SK-N-SH (cell line): Measurements from ENCODE around the gene UBTD2. TPM values are rescaled to one million over a fixed set of nuclear protein-coding genes. Genes with fewer than 3 reads are reported as not detected.

ENCODE experiments used
- CTCF ChIA-PET: fragments of 300-600, 350-600 bp; formaldehyde crosslinking; extraction: SDS; loops from one replicate; lab custom pipeline; 2021; lab: Yijun Ruan, JAX
- POLR2A ChIA-PET: fragments of 350-600 bp; sonication (Branson Sonifier 250); formaldehyde crosslinking; extraction: SDS; loops from one replicate; lab custom pipeline; 2020; ENCODE audit warnings: antibody characterized with exemption, inconsistent platforms; lab: Yijun Ruan, JAX
- DNase-seq: peaks from one replicate; pipeline ENCODE4 v3.0.0; 2012
- H2AFZ ChIP-seq: fragments of 200-600 bp; sonication (generic); 2 replicates; pipeline ENCODE4 v1.8.1; 2016; ENCODE audit warnings: antibody characterized with exemption, mild to moderate bottlenecking, low read depth
- H3F3A ChIP-seq: fragments of 200-600 bp; sonication (generic); replicated peaks from 2 replicates; pipeline ENCODE3; 2016; ENCODE audit warnings: antibody characterized with exemption, mild to moderate bottlenecking; ENCODE audit not compliant: insufficient read depth
- H3K27ac ChIP-seq, 2 experiments: fragments of 200-500 bp in 1 of 2; fragments of 200-600 bp in 1 of 2; sonication (Bioruptor generic) in 1 of 2; sonication (generic), shearing (Covaris generic) in 1 of 2; 2 replicates each; pipeline versions ENCODE4 v1.5.1 to v1.6.1; 2014 to 2016; ENCODE audit warnings: low read depth in 2 of 2, inconsistent platforms in 1 of 2, low read length in 1 of 2, mild to moderate bottlenecking in 1 of 2, mixed read lengths in 1 of 2
- H3K27me3 ChIP-seq: fragments of 200-600 bp; sonication (generic), shearing (Covaris generic); 2 replicates; pipeline ENCODE4 v1.6.1; 2016; ENCODE audit warnings: mixed run types; ENCODE audit not compliant: insufficient read depth
- H3K36me3 ChIP-seq, 2 experiments: fragments of 200-500 bp in 1 of 2; fragments of 200-600 bp in 1 of 2; sonication (Bioruptor generic) in 1 of 2; sonication (generic) in 1 of 2; replicated peaks in 1 of 2; 2 replicates each; pipeline versions ENCODE3 to v1.5.1; 2014 to 2016; ENCODE audit warnings: low read length in 1 of 2, mild to moderate bottlenecking in 1 of 2; ENCODE audit not compliant: insufficient read depth in 2 of 2, control insufficient read depth in 1 of 2
- H3K4me1 ChIP-seq, 2 experiments: fragments of 200-500 bp in 1 of 2; fragments of 200-600 bp in 1 of 2; sonication (Bioruptor generic) in 1 of 2; sonication (generic), shearing (Covaris generic) in 1 of 2; 2 replicates each; pipeline versions ENCODE4 v1.5.1 to v1.6.1; 2014 to 2016; ENCODE audit warnings: low read depth in 1 of 2, low read length in 1 of 2, mixed run types in 1 of 2; ENCODE audit not compliant: insufficient read depth in 2 of 2, control insufficient read depth in 1 of 2
- H3K4me2 ChIP-seq: fragments of 200-600 bp; sonication (generic), shearing (Covaris generic); 2 replicates; pipeline ENCODE4 v1.6.1; 2017; ENCODE audit warnings: mixed run types
- H3K4me3 ChIP-seq, 2 experiments: fragments of 200-500 bp in 1 of 2; fragments of 200-600 bp in 1 of 2; sonication (Bioruptor generic) in 1 of 2; sonication (generic), shearing (Covaris generic) in 1 of 2; 2 replicates each; pipeline versions ENCODE4 v1.5.1 to v1.8.1; 2014 to 2016; ENCODE audit warnings: low read depth in 2 of 2, inconsistent platforms in 1 of 2, low read length in 1 of 2, mild to moderate bottlenecking in 1 of 2, mixed read lengths in 1 of 2, moderate library complexity in 1 of 2
- H3K79me2 ChIP-seq: fragments of 200-600 bp; sonication (generic); 2 replicates; pipeline ENCODE4 v1.8.1; 2017; ENCODE audit warnings: mild to moderate bottlenecking; ENCODE audit not compliant: insufficient read depth
- H3K9ac ChIP-seq: fragments of 200-600 bp; sonication (generic); 2 replicates; pipeline ENCODE4 v1.6.1; 2017; ENCODE audit warnings: mixed run types
- H3K9me2 ChIP-seq: fragments of 200-600 bp; sonication (generic); 2 replicates; pipeline ENCODE4 v1.6.1; 2017; ENCODE audit warnings: mixed run types
- H3K9me3 ChIP-seq: fragments of 200-600 bp; sonication (generic); 2 replicates; pipeline ENCODE4 v1.6.1; 2017; ENCODE audit warnings: mixed run types, mild to moderate bottlenecking, moderate library complexity
- H4K20me1 ChIP-seq: fragments of 200-600 bp; sonication (generic); 2 replicates; pipeline ENCODE4 v1.6.1; 2017; ENCODE audit warnings: mild to moderate bottlenecking, mixed run types; ENCODE audit not compliant: insufficient read depth
- ELF1 ChIP-seq: IDR thresholded peaks from 2 replicates; pipeline ENCODE4 v1.4.0; 2012
- EZH2phosphoT487 ChIP-seq: fragments of 200-600 bp; sonication (generic); IDR thresholded peaks from 2 replicates; pipeline ENCODE4 v1.6.1; 2017; ENCODE audit warnings: low read depth, mixed run types, mild to moderate bottlenecking, antibody characterized with exemption, moderate library complexity, borderline replicate concordance
- FOXJ3 ChIP-seq: sonication (generic); formaldehyde crosslinking; IDR thresholded peaks from 2 replicates; pipeline ENCODE4 v1.5.1; 2020; ENCODE audit warnings: mild to moderate bottlenecking, missing genetic modification reagents
- FOXM1 ChIP-seq: IDR thresholded peaks from 2 replicates; pipeline ENCODE4 v1.4.0; 2012; ENCODE audit warnings: low read depth, mild to moderate bottlenecking
- JUND ChIP-seq: IDR thresholded peaks from 2 replicates; pipeline ENCODE4 v1.4.0; 2012
- MEF2A ChIP-seq: IDR thresholded peaks from 2 replicates; pipeline ENCODE4 v1.4.0; 2012; ENCODE audit warnings: low read depth, borderline replicate concordance
- NFIC ChIP-seq: IDR thresholded peaks from 2 replicates; pipeline ENCODE4 v1.4.0; 2012; ENCODE audit warnings: borderline replicate concordance
- POLR2AphosphoS5 ChIP-seq: IDR thresholded peaks from 2 replicates; pipeline ENCODE4 v1.6.1; 2012; ENCODE audit warnings: low read depth, low read length
- RCOR1 ChIP-seq: fragments of 150-350 bp; IDR thresholded peaks from 2 replicates; pipeline ENCODE4 v1.6.1; 2017; ENCODE audit warnings: antibody characterized with exemption, low read length
- SIN3A ChIP-seq: IDR thresholded peaks from 2 replicates; pipeline ENCODE4 v1.6.1; 2012; ENCODE audit warnings: low read depth, mild to moderate bottlenecking, low read length, moderate library complexity, borderline replicate concordance
- TAF1 ChIP-seq: IDR thresholded peaks from 2 replicates; pipeline ENCODE4 v1.6.1; 2012; ENCODE audit warnings: low read depth, mild to moderate bottlenecking, low read length, moderate library complexity, borderline replicate concordance
- TCF12 ChIP-seq: IDR thresholded peaks from 2 replicates; pipeline ENCODE4 v1.4.0; 2012
- USF1 ChIP-seq: IDR thresholded peaks from 2 replicates; pipeline ENCODE4 v1.4.0; 2012; ENCODE audit warnings: low read depth, borderline replicate concordance
- USF2 ChIP-seq: fragments of 150-350 bp; IDR thresholded peaks from 2 replicates; pipeline ENCODE4 v1.6.1; 2017; ENCODE audit warnings: antibody characterized with exemption, low read length, low read depth, borderline replicate concordance
- WGBS: methylation state at CpG from one replicate; pipeline ENCODE4 v1.1.6; 2017; ENCODE audit warnings: low lambda C conversion rate; 5-methylcytosine and 5-hydroxymethylcytosine counted together
- polyA plus RNA-seq, 3 experiments: library from polyadenylated mRNA; depleted of rRNA; stranded (reverse); fragments of >200 nt; gene quantifications; 2 replicates each; pipeline ENCODE4 v1.2.3, GENCODE V29; 2012
- TF ChIP-seq, protein P1 (sequence below): fragments of 150-350 bp; IDR thresholded peaks from 2 replicates; pipeline ENCODE4 v1.6.1; 2016; ENCODE audit warnings: mild to moderate bottlenecking, low read depth, low read length
- TF ChIP-seq, protein P2 (sequence below): IDR thresholded peaks from 2 replicates; pipeline ENCODE4 v1.4.0; 2012; ENCODE audit warnings: low read depth

UBTD2 gene
- polyA plus RNA-seq, 1 of the 3 experiments (the other 2 are of a cell fraction) = 13.8 TPM

GRCh38 chr5:172185096-172185461 lies 98.5 kb downstream of the UBTD2 start:
- no peak overlapping the region for H2AFZ ChIP-seq
- H3K9me2 ChIP-seq = no peaks in the 10 kb centered on the region
- H3K4me3 ChIP-seq = no peak overlapping the region
- peaks cover 0 to 5% of the 10 kb centered on the region in 2 experiments; a peak in 1 of 4 replicates for H3K4me1 ChIP-seq
- 0 out of 2 replicates have a peak, but pooled peaks cover 4% of the 10 kb centered on the region for H4K20me1 ChIP-seq
- H3K27me3 ChIP-seq = no peaks in the 10 kb centered on the region
- no peak overlapping the region for H3K4me2 ChIP-seq
- peaks cover 15% of the 10 kb centered on the region for H3F3A ChIP-seq
- peaks cover 68% of the 10 kb centered on the region for H3K79me2 ChIP-seq
- no peak overlapping the region for H3K27ac ChIP-seq
- POLR2A ChIA-PET = no interaction called here
- WGBS = 90% methylated on average over 10 of the region's 10 CpGs
- peaks cover 0 to 4% of the 10 kb centered on the region in 2 experiments for H3K36me3 ChIP-seq
- TF ChIP-seq TCF12 (no peak), USF1 (no peak), TAF1 (no peak), MEF2A (no peak), EZH2phosphoT487 (no peak)
- TF ChIP-seq, all 33 proteins: peak for 0
- DNase-seq = no peak
- CTCF ChIA-PET = interaction anchor here (1.1 kb wide), 1 partner anchor 273 kb away, joined by 4 read pairs; no protein-coding TSS in a partner anchor
- Histone ChIP-seq H3K9me3 (no peaks in the 10 kb centered on the region), H3K9ac (no peak overlapping the region)

DNA sequence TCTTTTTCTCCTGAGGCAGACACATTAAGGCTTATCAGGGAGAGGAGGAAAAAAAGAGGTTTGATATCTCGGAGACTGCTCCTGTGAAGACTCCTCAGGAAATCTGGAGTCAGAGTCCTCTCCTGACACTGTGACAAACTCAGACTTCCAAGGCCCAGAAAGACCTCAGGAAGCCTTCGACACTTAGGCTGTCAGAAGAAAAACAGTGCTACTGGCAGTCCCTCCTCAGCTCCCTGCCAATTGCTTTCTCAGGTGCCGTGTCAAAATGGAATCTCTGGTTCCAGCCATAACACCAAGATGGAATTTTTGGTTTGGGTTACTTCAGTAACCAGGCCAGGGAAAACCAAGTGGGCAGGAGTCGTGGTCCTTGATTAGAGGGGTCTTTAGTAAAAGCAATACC lies 99.7 kb downstream of the UBTD2 start:
- Histone ChIP-seq H3K36me3 (peaks cover 0 to 4% of the 10 kb centered on the region in 2 experiments), H2AFZ (no peak overlapping the region), H3K79me2 (peaks cover 79% of the 10 kb centered on the region), H3K9me3 (no peaks in the 10 kb centered on the region), H3F3A (peaks cover 9% of the 10 kb centered on the region), H3K4me3 (no peak overlapping the region), H3K4me2 (no peak overlapping the region), H4K20me1 (0 out of 2 replicates have a peak, but pooled peaks cover 7% of the 10 kb centered on the region), H3K9me2 (no peaks in the 10 kb centered on the region), H3K4me1 (peaks cover 0 to 5% of the 10 kb centered on the region in 2 experiments; a peak in 1 of 4 replicates), H3K27ac (no peak overlapping the region), H3K27me3 (no peaks in the 10 kb centered on the region), H3K9ac (no peak overlapping the region)
- POLR2A ChIA-PET = no interaction called here
- no peak for DNase-seq
- TF ChIP-seq, protein P1, sequence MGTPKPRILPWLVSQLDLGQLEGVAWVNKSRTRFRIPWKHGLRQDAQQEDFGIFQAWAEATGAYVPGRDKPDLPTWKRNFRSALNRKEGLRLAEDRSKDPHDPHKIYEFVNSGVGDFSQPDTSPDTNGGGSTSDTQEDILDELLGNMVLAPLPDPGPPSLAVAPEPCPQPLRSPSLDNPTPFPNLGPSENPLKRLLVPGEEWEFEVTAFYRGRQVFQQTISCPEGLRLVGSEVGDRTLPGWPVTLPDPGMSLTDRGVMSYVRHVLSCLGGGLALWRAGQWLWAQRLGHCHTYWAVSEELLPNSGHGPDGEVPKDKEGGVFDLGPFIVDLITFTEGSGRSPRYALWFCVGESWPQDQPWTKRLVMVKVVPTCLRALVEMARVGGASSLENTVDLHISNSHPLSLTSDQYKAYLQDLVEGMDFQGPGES = no peak
- no peak for TF ChIP-seq JUND
- TF ChIP-seq ELF1 = no peak
- TF ChIP-seq FOXM1 = no peak
- no peak for TF ChIP-seq NFIC
- TF ChIP-seq, protein P2, sequence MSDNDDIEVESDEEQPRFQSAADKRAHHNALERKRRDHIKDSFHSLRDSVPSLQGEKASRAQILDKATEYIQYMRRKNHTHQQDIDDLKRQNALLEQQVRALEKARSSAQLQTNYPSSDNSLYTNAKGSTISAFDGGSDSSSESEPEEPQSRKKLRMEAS = no peak
- TF ChIP-seq POLR2AphosphoS5 = no peak
- no peak for TF ChIP-seq SIN3A
- TF ChIP-seq USF2 = no peak
- TF ChIP-seq EZH2phosphoT487 = no peak
- no peak for TF ChIP-seq FOXJ3 (CRISPR knock-in tag)
- no peak for TF ChIP-seq RCOR1
- CTCF ChIA-PET = interaction anchor here (0.7 to 1.1 kb wide), 2 partner anchors 13 to 271 kb away, joined by 3 to 4 read pairs; no protein-coding TSS in a partner anchor
- WGBS = 100% methylated on average over 3 of the region's 4 CpGs
